ENCODE measurements around the gene C3orf49.

The C3orf49 gene

GRCh38 chr3:63819151-63819398 lies at the start of gene C3orf49:
Gene C3orf49 (plus strand): TSS chr3:63819299. CDS start chr3:63819472, 173 bp downstream.
- no peak for DNase-seq

GRCh38 chr3:63774781-63775180 lies 44.3 kb upstream of the C3orf49 start:
- no peak for DNase-seq

GRCh38 chr3:63779227-63779626 lies 39.9 kb upstream of the C3orf49 start:
- DNase-seq, result no peak

GRCh38 chr3:63791974-63792373 lies 27.1 kb upstream of the C3orf49 start:
- DNase-seq, result peak; percentile 44

GRCh38 chr3:63795438-63795837 lies 23.7 kb upstream of the C3orf49 start:
- DNase-seq, result no peak

- DNase-seq, result no peak
Observed at GRCh38 chr3:63798544-63798943, 20.6 kb upstream of the C3orf49 start.

GRCh38 chr3:63798949-63799348 lies 20.1 kb upstream of the C3orf49 start:
- no peak for DNase-seq

GRCh38 chr3:63800097-63800496 lies 19.0 kb upstream of the C3orf49 start:
- peak; percentile 9 for DNase-seq

- DNase-seq, result no peak
Observed at GRCh38 chr3:63803911-63804310, 15.2 kb upstream of the C3orf49 start.

- DNase-seq, result no peak
Observed at GRCh38 chr3:63807961-63808565, 11.0 kb upstream of the C3orf49 start.

- DNase-seq, result no peak
Observed at GRCh38 chr3:63808633-63809032, 10.5 kb upstream of the C3orf49 start.

GRCh38 chr3:63809607-63810006 lies 9.5 kb upstream of the C3orf49 start:
- peak; percentile 71 for DNase-seq

GRCh38 chr3:63814237-63814636 lies 4.9 kb upstream of the C3orf49 start:
- no peak for DNase-seq

GRCh38 chr3:63817225-63817624 lies 1.9 kb upstream of the C3orf49 start:
- DNase-seq, result no peak

- DNase-seq, result peak; percentile 56
Observed at GRCh38 chr3:63818282-63819150, 583 bp upstream of the C3orf49 start.

GRCh38 chr3:63824309-63824708 lies 5.2 kb downstream of the C3orf49 start:
- DNase-seq, result peak; percentile 81

- DNase-seq, result no peak
Observed at GRCh38 chr3:63830526-63830925, 11.4 kb downstream of the C3orf49 start.

GRCh38 chr3:63832395-63832794 lies 13.3 kb downstream of the C3orf49 start:
- no peak for DNase-seq

GRCh38 chr3:63841704-63842103 lies 22.6 kb downstream of the C3orf49 start:
- no peak for DNase-seq

- no peak for DNase-seq
Observed at GRCh38 chr3:63842127-63842526, 23.0 kb downstream of the C3orf49 start.

GRCh38 chr3:63845215-63845614 lies 26.1 kb downstream of the C3orf49 start:
- peak; percentile 13 for DNase-seq

GRCh38 chr3:63847718-63848450 lies 28.8 kb downstream of the C3orf49 start:
- no peak for DNase-seq

- DNase-seq, result no peak
Observed at GRCh38 chr3:63849175-63849574, 30.1 kb downstream of the C3orf49 start.

GRCh38 chr3:63851287-63851686 lies 32.2 kb downstream of the C3orf49 start:
- no peak for DNase-seq

Data from EL (cell line).